Loucy (cell line): ENCODE measurements around the gene NNMT.

ENCODE experiments used
- CTCF ChIP-seq: fragments of 200-600 bp; sonication (generic); conservative IDR thresholded peaks from 2 replicates; pipeline ENCODE4 v1.5.1; 2014; ENCODE audit warnings: mild to moderate bottlenecking, antibody characterized with exemption, low read length
- EZH2phosphoT487 ChIP-seq: fragments of 200-600 bp; IDR thresholded peaks from 2 replicates; pipeline ENCODE4 v1.6.1; 2018; ENCODE audit warnings: antibody characterized with exemption, mild to moderate bottlenecking, moderate library complexity, borderline replicate concordance

DNA sequence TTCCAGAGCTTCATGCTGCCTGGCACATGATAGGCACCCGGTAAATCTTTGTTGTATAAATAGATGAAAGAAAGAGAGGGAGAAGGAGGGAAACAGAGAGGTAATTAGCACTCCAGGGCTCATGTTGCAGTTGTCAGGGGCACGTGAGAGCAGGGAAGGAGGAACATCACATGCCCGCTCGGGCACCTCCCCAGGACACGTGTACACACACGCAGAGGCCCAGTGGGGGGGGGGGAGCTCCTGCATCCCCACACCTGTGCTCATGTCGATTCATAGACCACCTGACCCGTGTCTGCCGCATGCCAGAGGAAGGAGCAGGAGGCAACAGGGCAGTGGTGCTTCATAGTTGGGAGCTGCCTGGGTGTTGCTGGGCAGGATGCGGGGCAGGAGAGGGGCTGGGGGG is 37.1 kb upstream of the NNMT start:
- no peak for TF ChIP-seq CTCF
- no peak for TF ChIP-seq EZH2phosphoT487
